Embryonic facial prominence (tissue), 1 donor: ENCODE data around the gene CA10.
A peak's percentile ranks its signal among the peaks of the same experiment; 100 is the strongest.

Experiments used
- DNase-seq: peaks from one replicate; pipeline ENCODE4 v3.0.0-alpha.2; 2016; ENCODE audit errors: extremely low spot score

CA10 gene

DNA sequence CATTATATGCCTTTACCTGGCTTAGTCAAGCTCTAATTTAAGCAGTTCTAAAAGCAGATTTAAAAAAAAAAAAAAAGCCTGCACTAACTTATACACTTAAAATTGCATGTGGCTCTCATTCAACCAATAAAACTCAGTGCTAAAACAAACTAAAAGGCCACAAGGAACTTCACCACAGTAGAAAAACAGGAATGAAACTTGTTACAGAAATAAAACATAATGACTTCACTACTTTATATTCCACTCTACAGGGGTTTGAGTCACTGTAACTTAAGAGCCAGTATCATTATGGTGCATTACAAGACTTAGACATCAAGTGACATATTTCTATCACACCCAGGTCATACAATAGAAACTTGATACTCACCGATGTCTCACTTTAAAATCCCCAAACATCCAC, 11.1 kb downstream of the CA10 start:
- DNase-seq, result no peak

GRCh38 chr17:52145476-52145875, 13.0 kb downstream of the CA10 start:
- no peak for DNase-seq

GRCh38 chr17:52143542-52143941, 15.0 kb downstream of the CA10 start:
- no peak for DNase-seq

DNA sequence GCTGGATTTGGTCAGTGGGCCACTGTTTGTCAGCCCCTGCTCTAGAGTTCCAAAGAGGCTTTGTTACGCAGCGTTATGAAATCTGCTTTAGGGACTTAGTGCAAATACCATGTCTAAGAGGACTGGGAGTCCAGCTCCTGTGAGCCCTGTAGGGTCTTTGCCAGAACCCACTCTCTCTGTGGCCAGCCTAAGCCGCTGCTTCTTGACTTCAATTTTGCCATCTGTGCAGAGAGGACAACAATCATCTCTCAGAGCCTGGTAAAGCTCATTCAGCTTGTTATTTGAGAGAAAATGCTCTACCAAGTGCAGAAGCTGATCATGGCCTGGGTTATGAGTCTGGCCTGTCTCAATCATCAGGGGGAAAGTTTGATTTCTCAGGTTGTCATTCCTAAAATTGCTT, 17.9 kb downstream of the CA10 start:
- no peak for DNase-seq

GRCh38 chr17:52138752-52139151, 19.8 kb downstream of the CA10 start:
- no peak for DNase-seq

DNA sequence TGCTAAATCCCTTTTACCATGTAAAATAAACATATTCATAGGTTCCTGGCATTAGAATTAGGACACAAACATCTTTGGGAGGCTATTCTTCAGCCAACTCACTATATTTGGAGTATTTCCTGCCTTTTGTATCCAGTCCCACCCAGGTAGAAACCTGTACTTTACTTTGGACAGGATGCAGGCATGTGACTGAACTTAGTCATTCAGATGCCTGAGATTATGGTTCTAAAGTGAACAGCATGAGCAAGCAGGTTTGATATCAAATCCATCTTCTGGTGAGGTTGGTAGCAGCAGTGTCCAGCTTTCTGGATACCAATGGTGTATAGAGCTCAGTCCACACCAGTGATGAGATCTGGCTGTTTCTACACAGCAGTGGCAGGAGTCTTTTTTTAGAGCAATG, 20.2 kb downstream of the CA10 start:
- DNase-seq, result no peak

DNA sequence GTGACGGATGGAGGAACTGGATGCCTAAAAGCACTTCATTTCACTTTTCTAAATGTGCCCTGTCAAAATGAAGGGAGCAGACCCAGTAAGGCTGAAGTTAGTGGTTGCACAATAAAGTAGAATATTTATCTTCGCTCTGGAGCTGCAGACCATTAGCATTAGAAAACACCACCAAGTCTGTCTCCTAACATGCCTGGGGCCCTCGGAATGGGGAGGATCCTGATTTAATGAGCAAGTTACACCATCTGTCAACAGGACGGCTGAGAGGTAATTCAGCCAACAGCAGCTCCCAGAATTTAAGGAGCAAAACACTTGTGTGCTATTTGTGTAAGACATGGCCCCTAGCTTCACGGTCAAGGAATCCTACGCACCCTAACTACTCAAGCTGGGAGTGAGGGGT, 22.3 kb downstream of the CA10 start:
- DNase-seq, result no peak

- DNase-seq, result no peak
These were observed 23.9 kb downstream of the CA10 start for GRCh38 chr17:52134641-52135040.

- DNase-seq, result no peak
These were observed 29.8 kb downstream of the CA10 start for GRCh38 chr17:52128721-52129120.

- no peak for DNase-seq
These were observed 33.5 kb downstream of the CA10 start for GRCh38 chr17:52124993-52125392.

DNA sequence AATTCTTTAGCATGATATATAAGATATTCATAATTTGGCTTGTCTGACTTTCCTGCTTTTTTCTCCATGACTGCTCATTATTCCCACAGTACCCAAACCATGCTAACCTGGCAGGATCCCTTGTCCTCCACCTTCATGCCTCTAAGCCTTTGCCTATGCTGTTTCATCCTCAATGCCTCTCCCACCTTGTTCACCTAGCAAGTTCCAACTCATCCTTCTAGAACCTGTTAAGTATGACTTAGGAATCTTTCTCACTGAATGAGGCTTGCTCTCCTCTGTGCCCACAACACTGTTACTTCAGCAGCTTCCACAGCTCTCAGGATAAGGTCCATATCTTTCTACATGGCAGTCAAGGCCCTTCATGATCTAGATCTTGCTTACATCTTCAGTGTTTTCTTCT, 34.0 kb downstream of the CA10 start:
- no peak for DNase-seq

DNA sequence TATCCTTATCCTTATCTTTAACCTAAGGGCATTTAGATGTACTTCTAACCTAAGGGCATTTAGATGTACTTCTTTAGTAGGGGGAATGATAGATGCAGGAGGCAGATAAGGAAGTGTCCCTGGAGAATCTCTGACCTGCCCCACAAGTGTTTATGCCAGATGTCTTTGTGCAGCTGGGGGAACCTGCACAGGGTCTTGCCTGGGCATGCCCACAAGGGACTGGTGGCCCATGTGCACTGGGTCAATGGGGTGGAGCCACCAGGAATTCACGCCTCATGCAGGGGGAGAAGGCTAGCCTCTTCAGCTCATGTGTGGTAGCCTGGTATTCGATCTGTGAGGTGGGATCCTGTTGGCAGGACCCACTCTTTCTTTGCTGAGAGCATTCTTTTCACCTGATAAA, 38.0 kb downstream of the CA10 start:
- no peak for DNase-seq

- no peak for DNase-seq
These were observed 47.5 kb downstream of the CA10 start for GRCh38 chr17:52110923-52111581.

DNA sequence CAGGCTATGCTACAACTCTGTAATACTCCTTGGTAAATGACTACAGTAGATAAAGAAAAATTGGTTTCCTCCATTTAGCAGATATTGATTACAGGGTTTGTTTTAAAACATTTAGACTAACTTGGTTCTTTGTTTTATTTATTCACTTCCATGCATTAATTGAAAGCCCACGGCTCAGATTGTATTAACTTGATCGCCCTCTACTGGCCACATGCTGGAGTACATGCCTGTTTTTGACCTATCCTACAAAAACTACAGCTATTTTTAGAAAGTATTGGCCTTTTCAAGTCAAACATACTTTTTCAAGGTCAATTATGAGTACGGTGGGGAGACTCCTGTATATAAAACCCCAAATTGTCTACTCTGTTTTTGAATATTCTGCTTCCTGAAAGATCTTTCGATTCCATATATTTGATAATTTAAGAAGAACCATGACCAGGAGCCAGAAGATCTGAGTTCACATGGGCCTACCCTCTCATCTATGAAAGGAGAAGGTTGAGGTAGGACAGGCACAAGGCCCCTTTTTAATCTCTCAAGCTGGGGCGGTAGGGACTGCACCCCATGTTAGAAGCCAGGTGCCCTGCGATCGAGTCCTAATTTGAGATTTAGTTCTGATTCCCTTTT, 51.8 kb downstream of the CA10 start:
- DNase-seq, result peak; percentile 12

DNA sequence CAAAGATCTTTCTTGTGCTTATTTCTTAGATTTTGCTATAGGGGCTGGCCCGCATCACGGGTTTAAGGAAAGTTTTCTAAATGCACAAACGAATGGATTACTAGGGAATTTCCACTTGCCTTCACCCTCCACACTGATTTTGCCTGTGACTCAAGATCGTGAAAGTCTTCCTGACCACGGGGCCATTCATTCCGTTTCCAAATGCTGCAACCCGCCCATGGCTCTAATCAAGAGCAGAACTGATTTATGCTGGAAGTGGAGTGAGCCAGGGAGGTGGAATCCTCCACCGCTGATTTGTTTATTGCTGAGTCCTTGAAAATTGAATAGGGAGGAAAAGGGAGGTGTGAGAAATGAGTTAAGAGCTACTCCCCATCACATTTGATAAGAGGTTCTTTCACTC, 52.4 kb downstream of the CA10 start:
- DNase-seq, result no peak

- no peak for DNase-seq
These were observed 52.9 kb downstream of the CA10 start for GRCh38 chr17:52105591-52105990.

- no peak for DNase-seq
These were observed 62.5 kb downstream of the CA10 start for GRCh38 chr17:52096056-52096455.

DNA sequence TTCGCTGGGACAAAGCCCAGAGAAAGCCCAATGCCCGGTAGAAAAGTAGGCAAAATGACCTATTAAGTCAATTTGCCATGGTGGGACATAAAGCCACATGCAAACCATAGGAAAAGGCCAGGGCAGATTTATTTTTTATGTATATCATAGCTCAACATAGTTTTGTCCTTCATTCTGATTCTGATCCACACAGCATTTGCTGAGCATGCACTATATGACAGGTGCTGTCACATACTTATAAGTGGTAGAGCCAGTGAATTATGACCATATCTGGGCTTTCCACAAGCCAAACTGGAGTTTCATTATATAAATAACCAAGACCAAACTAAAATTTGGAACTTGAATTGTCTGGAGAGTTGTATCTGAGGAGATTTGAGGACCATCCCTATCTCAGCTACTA, 74.3 kb downstream of the CA10 start:
- DNase-seq, result no peak

- DNase-seq, result no peak
These were observed 79.0 kb downstream of the CA10 start for GRCh38 chr17:52079496-52079895.

GRCh38 chr17:52071712-52072111, 86.8 kb downstream of the CA10 start:
- DNase-seq, result no peak

- no peak for DNase-seq
These were observed 93.7 kb downstream of the CA10 start for GRCh38 chr17:52064791-52065211.

DNA sequence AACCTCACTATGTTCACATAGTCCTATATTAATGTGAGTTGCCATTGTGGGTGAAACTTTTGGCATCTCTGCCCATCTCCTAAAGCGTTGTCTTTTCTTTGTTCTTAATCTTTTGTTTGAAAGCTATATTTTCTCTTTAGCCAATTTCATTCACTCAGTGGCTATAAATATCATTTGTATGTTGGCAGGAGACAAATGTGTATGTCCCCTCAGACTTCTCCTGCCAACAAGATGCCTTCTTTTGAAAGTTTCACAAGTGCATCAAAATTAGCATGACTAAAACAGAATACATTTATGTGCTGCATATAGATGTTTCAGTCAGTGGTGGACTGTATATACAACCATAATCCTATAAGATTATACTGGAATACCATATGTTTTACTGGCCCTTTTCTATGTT, 109.0 kb downstream of the CA10 start:
- no peak for DNase-seq

DNA sequence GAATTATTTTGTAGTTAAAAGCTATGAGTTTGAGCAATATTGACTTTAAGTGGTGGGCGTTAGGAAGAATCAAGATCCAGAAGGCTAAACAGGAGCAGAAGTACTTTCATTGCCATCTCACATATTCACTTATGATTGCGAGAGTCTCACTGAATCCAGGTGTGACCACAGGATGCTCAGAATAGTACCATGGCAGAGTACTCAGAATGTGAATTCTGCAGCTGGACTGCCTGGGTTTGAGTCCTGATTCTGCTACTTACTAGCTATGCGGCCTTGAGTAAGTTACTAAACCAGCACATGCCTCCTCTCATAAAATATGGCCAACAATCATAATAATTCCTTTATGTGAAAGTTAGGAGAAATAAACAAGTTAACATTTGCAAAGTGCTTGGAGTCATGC, 109.5 kb downstream of the CA10 start:
- no peak for DNase-seq
